HPDE6-E6E7 (cell line): Measurements from ENCODE around the gene MAGEA10.
"Not testable (repeated sequence)": the region's sequence is repeated elsewhere in the genome, so short reads cannot be mapped to it uniquely, and the experiment has no call there.

ENCODE experiments used
- DNase-seq: peaks from one replicate; pipeline ENCODE4 v3.0.0; 2011; ENCODE audit warnings: missing footprints; ENCODE audit errors: extremely low spot score

Gene MAGEA10

DNA sequence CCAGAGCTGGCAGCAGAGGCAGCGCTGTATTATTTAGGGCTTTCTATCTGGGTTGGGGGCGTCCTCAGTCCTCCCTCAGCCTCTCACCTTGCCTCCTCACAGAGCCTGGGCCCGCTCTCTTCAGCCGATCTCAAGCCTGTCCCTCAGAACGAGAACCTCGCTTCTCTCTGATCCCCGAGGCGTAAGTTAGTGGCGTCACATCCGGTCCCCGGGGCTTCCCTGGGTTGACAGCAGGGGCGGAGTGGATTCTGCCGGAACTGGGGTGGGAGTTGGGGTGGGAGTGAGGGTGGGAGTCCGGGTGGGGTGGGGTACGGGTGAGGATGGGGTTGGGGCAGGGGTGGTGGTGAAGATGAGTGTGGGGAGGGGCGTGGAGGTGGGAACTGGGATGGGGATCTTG is at the start of gene MAGEA10:
Gene MAGEA10 (minus strand): TSS at position 190 of the 397 bp plus-strand sequence. CDS start 2,957 bp downstream, outside the sequence.
- DNase-seq, result no peak

GRCh38 chrX:152177497-152178269 is 39.3 kb upstream of the MAGEA10 start:
- no peak for DNase-seq

DNA sequence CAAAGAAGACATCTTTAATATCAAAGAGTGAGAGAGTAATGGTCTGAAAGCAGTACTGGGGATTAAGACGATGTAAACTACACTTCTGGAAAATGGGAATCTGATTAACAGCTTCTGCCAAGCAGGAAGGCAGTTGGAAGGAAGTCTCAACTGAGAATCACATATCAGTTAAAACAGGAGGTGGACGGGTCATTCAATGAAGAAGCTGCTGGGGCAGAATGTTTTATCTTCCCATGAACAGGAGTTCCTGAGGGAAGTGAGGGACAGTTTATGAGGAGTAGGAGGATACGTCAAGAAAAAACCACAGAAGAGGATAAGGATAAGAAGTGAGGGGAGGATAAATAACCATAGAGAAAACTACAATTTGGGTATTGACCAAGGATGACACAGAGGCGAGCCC is 38.7 kb upstream of the MAGEA10 start:
- no peak for DNase-seq

DNA sequence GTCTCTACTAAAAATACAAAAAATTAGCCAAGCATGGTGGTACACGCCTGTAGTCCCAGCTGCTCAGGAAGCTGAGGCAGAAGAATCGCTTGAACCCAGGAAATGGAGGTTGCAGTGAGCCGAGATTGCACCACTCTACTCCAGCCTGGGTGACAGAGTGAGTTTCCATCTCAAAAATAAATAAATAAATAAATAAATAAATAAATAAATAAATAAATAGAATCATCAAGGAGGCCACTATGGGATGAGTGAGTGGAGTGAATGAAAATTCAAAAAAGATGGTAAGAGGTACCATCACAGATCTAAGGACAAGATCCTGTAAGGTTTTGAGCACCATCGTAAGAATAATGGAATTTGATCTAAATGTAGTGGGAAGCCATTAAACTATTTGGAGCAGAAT is 37.5 kb upstream of the MAGEA10 start:
- not testable (repeated sequence) for DNase-seq

- not testable (repeated sequence) for DNase-seq
Observed at GRCh38 chrX:152173923-152174322, 35.5 kb upstream of the MAGEA10 start.

GRCh38 chrX:152170621-152171020 is 32.2 kb upstream of the MAGEA10 start:
- DNase-seq, result no peak

DNA sequence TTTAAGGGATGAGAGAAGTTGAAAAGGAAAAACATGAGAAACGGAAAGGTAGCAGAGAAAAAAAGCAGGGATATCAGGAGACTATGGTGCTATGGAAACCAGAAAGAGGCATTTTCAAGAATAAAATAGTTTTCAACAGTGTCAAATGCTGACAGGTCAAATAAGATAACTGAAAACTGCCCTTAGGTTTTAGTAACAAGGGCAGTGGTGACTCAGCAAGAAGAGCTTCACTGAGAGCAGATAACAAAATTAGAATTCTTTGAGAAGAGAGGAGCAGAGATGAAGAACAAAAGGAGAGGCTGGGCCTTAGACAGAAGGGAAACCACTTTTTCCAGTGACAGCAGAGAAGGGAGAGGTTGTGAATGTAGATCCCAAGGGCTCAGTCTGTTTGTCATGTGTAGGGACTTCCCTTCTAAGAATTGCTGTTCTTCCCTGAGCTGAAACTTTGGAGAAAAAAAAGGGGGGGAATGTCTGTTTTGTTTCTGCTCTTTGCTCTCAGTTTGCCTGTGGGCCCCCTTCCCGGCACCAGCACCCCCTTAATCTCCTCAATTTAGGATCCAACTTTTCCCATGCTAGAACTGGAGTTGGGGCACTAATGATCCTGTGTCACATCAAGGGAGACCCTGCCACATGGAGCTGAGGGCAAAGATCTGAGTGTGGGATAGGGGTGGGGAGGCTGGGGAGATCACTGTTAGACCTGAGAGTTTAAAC is 26.8 kb upstream of the MAGEA10 start:
- DNase-seq, result no peak

DNA sequence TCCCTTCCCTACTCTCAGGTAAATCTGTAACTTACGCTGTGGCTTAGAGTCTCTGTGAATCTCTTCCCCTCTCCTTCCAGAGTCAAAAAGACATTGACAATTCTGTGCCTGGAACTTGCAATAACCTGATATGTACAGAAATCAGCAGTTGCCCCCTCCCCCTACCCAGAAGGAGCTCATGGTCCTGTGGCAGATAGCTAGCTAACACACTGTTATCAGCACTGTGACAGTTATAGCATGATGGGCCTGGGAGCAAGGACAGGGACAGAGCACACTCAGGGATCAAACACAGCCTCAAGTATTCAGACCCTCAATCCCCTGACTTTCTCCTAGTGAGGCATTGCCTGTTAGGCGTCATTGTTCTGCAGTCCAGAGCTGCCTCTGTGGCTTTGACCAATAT is 18.7 kb upstream of the MAGEA10 start:
- no peak for DNase-seq

GRCh38 chrX:152155766-152156310 is 17.5 kb upstream of the MAGEA10 start:
- no peak for DNase-seq

GRCh38 chrX:152154050-152154449 is 15.7 kb upstream of the MAGEA10 start:
- DNase-seq, result no peak

- DNase-seq, result no peak
Observed at GRCh38 chrX:152151256-152151655, 12.9 kb upstream of the MAGEA10 start.

GRCh38 chrX:152149648-152150047 is 11.3 kb upstream of the MAGEA10 start:
- no peak for DNase-seq

GRCh38 chrX:152139589-152139988 is 1.2 kb upstream of the MAGEA10 start:
- no peak for DNase-seq

DNA sequence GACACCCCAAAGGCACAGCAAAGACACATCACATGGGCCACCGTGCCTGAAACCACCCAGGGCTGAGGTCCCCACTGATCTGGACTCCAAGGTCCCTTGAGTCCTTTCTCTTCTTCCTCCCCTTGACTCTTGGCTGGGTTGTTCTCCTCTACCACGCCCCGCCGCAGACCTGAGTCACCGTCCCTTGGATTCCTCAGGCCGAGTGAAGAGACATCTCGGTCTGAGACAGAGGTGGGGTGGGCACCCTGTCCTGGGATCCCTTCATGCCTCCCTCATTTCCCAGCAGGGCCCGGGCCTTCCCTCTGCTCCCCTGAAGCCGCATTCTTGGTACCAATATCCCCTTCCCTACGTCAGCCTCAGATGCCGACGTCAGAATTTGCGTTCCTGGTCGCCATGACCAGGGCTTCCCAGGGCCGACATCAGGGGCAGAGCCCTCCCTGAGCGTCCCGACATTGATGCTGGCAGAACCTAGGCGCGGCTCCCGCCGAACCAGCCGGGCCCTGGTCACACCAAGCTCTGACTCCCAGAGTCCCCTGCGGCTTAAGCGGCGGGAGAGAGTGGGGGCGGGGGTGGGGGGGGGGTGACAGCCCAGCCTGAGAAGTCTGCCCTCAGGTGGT is 498 bp downstream of the MAGEA10 start:
- DNase-seq, result no peak

DNA sequence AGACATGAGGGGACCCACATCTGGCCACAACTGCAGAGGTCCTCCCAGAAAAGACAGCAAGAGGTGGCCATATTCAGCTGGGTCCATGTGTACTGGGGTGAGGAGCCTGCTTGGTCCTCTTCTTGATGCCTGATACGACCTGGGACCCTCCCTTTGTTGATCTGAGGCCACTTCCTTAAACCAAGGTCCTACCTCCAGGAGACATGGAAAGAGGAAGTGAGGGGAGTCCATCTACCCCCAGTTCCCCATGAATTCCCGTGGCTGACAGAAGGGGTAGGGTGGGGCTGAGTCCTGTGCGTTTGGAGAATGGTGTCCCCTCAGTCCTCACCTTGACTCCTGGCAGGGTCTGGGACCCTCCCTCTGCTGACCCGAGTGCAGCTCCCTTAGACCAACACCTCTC is 2.1 kb downstream of the MAGEA10 start:
- no peak for DNase-seq

DNA sequence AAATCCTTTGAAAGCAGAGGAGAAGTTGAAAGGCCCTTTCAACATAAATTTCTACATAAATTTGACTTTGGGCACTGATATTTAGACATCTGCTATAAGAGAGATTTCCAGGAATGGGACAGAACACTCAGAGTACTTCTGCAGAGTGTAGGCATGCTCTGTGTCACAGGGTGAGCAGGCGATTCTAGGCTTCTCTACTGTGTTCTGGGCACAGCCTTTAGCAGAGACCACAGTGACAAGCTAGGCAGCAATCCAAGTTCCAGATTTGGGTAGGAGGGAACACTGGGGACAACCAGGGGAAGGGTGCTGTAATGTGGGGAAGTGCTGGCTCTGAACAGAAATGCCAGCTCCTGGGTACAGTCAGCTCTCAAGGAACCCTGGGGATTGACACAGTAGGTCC is 6.9 kb downstream of the MAGEA10 start:
- DNase-seq, result no peak

- not testable (repeated sequence) for DNase-seq
Observed at GRCh38 chrX:152129069-152129844, 9.1 kb downstream of the MAGEA10 start.

DNA sequence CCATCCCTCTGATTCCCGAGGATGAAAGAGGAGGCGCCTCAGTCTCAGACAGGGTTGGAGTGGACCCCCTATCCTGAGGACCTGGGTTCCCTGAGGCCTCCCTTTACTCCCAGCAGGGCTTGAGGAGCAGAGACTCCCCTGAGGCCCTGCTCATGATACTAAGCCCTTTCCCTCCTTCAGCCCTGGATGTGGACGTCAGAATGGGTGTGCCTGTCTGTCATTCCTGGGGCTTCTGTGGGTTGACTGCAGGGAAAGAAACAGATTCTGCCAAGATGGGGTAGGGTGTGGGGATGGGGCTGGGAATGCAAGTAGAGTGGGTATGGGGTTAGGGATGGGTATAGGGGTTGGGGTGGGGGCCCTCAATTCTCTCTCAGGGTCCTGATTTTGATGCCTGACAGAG is 21.1 kb downstream of the MAGEA10 start:
- DNase-seq, result no peak

GRCh38 chrX:152108527-152108926 is 29.9 kb downstream of the MAGEA10 start:
- no peak for DNase-seq

DNA sequence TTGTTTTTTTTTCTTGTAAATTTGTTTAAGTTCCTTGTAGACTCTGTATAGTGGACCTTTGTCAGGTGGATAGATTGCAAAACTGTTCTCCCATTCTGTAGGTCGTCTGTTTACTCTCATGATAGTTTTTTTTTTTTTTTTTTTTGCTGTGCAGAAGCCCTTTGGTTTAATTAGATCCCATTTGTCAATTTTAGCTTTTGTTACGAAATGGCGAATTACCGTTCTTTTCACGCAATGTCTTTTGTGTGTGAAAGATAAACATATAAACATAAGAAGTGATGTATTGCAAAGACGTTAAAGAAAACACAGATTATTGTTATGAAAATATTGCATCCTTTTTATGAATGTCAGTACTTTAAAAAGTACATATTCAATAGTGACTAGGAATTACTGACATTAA is 34.5 kb downstream of the MAGEA10 start:
- DNase-seq, result no peak

- no peak for DNase-seq
Observed at GRCh38 chrX:152086141-152086540, 52.2 kb downstream of the MAGEA10 start.
